BJ (cell line): ENCODE data around the gene UBR3. TPM values are rescaled to one million over a fixed set of nuclear protein-coding genes. Genes with fewer than 3 reads are reported as not detected.

Experiments
- CTCF ChIA-PET: fragments of 350-600 bp; formaldehyde crosslinking; extraction: SDS; loops from one replicate; lab custom pipeline; 2021; ENCODE audit warnings: antibody characterized with exemption, inconsistent platforms; lab: Yijun Ruan, JAX
- POLR2A ChIA-PET: fragments of 300-600 bp; sonication (Branson Sonifier 250); formaldehyde crosslinking; extraction: SDS; loops from one replicate; lab custom pipeline; 2021; ENCODE audit warnings: antibody characterized with exemption; lab: Charles Lee
- DNase-seq: peaks from one replicate; pipeline ENCODE4 v3.0.0-alpha.2; 2011; ENCODE audit warnings: low read depth
- H3K27me3 ChIP-seq: 2 replicates; pipeline ENCODE4 v1.6.0; 2011; ENCODE audit warnings: low read length; ENCODE audit not compliant: control insufficient read depth, insufficient read depth
- H3K36me3 ChIP-seq: 2 replicates; pipeline ENCODE4 v1.5.1; 2011; ENCODE audit warnings: low read length; ENCODE audit not compliant: control insufficient read depth, insufficient read depth
- H3K4me3 ChIP-seq: 2 replicates; pipeline ENCODE4 v1.5.1; 2011; ENCODE audit warnings: low read depth, mild to moderate bottlenecking, control low read depth, low read length
- CTCF ChIP-seq: IDR thresholded peaks from 2 replicates; pipeline ENCODE4 v1.5.1; 2011; ENCODE audit warnings: low read depth, mild to moderate bottlenecking, control low read depth, inconsistent platforms, low read length, moderate library complexity; ENCODE audit not compliant: insufficient read depth
- polyA plus RNA-seq: library from polyadenylated mRNA; depleted of rRNA; stranded (reverse); fragments of >200 nt; gene quantifications from 2 replicates; pipeline ENCODE4 v1.2.3, GENCODE V29; 2011

The UBR3 gene
- polyA plus RNA-seq, 1 experiment, result 7.5 TPM

GRCh38 chr2:170087413-170087793, 260.1 kb downstream of the UBR3 start:
- TF ChIP-seq CTCF, result no peak
- ChIA-PET CTCF (no interaction called here), POLR2A (no interaction called here)
- Histone ChIP-seq H3K27me3 (no peaks in the 10 kb centered on the region), H3K4me3 (no peak overlapping the region), H3K36me3 (no peaks in the 10 kb centered on the region)
- DNase-seq, result no peak

- CTCF ChIA-PET, result no interaction called here
Measured at GRCh38 chr2:170088776-170089175, 261.5 kb downstream of the UBR3 start.

GRCh38 chr2:170090229-170090628, 263.0 kb downstream of the UBR3 start:
- no peak for TF ChIP-seq CTCF
- DNase-seq, result no peak
- CTCF ChIA-PET, result no interaction called here
- H3K36me3 ChIP-seq, result no peaks in the 10 kb centered on the region
- H3K4me3 ChIP-seq, result no peak overlapping the region
- POLR2A ChIA-PET, result no interaction called here
- H3K27me3 ChIP-seq, result no peaks in the 10 kb centered on the region

More at GRCh38 chr2:170088776-170089175, 261.5 kb downstream of the UBR3 start:
- no peak for TF ChIP-seq CTCF
- Histone ChIP-seq H3K4me3 (no peak overlapping the region), H3K36me3 (no peaks in the 10 kb centered on the region), H3K27me3 (no peaks in the 10 kb centered on the region)
- no peak for DNase-seq
- POLR2A ChIA-PET, result no interaction called here

GRCh38 chr2:170091436-170091835, 264.2 kb downstream of the UBR3 start:
- TF ChIP-seq CTCF, result no peak
- H3K36me3 ChIP-seq, result no peaks in the 10 kb centered on the region
- no peak overlapping the region for H3K4me3 ChIP-seq
- ChIA-PET POLR2A (no interaction called here), CTCF (no interaction called here)
- no peak for DNase-seq
- H3K27me3 ChIP-seq, result no peaks in the 10 kb centered on the region

- Histone ChIP-seq H3K36me3 (no peaks in the 10 kb centered on the region), H3K27me3 (no peaks in the 10 kb centered on the region), H3K4me3 (no peak overlapping the region)
- TF ChIP-seq CTCF, result no peak
- DNase-seq, result no peak
- POLR2A ChIA-PET, result no interaction called here
- CTCF ChIA-PET, result no interaction called here
Measured at GRCh38 chr2:170092436-170093060, 265.3 kb downstream of the UBR3 start.
